ENCODE results near the gene KLHL36. TPM values are rescaled to one million over a fixed set of nuclear protein-coding genes. Genes with fewer than 3 reads are reported as not detected.
A peak's percentile ranks its signal among the peaks of the same experiment; 100 is the strongest.

Gene KLHL36
- total RNA-seq, 2 donors from 2014 or later: 44.2 to 59.2 TPM

GRCh38 chr16:84600343-84601229, 47.7 kb upstream of the KLHL36 start:
- Histone ChIP-seq H3K36me3 (ENCODE audit: control insufficient read depth, insufficient read depth, low read length) (peaks cover 3% of the 10 kb centered on the region), H3K9ac (ENCODE audit: extremely low read depth, low read length, poor library complexity, severe bottlenecking) (no peak overlapping the region), H3K4me3 (ENCODE audit: low read length) (no peak overlapping the region), H3K4me1 (ENCODE audit: control insufficient read depth, insufficient read depth, low read length) (peaks cover 6% of the 10 kb centered on the region), H3K27ac (ENCODE audit: low read depth, low read length) (peak overlapping the region; percentile 87), H3K27me3 (ENCODE audit: control insufficient read depth, insufficient read depth, low read length, poor library complexity, severe bottlenecking) (no peaks in the 10 kb centered on the region), H3K9me3 (ENCODE audit: control insufficient read depth, low read length) (no peaks in the 10 kb centered on the region)
- no peak overlapping the region for H3K4me3 Mint-ChIP-seq
- peaks cover 4% of the 10 kb centered on the region for H3K36me3 Mint-ChIP-seq (ENCODE audit: low read depth)
- no peak for DNase-seq
- TF ChIP-seq CTCF (conservative IDR thresholded peaks at IDR 0.05): no peak
- peaks cover 34% of the 10 kb centered on the region for H3K4me1 Mint-ChIP-seq
- 82 to 87% methylated on average over 19 to 25 of the region's 25 CpGs for WGBS, 2 experiments (ENCODE audit: insufficient coverage in 1 of 2, insufficient read length in 1 of 2)
- no peaks in the 10 kb centered on the region for H3K27me3 Mint-ChIP-seq (ENCODE audit: insufficient read depth)
- no peak overlapping the region for H3K27ac Mint-ChIP-seq
- H3K9me3 Mint-ChIP-seq: no peaks in the 10 kb centered on the region

GRCh38 chr16:84603140-84603816, 45.0 kb upstream of the KLHL36 start:
- Histone ChIP-seq H3K36me3 (ENCODE audit: control insufficient read depth, insufficient read depth, low read length) (peaks cover 3% of the 10 kb centered on the region), H3K27ac (ENCODE audit: low read depth, low read length) (peak overlapping the region; percentile 57), H3K9ac (ENCODE audit: extremely low read depth, low read length, poor library complexity, severe bottlenecking) (no peak overlapping the region), H3K27me3 (ENCODE audit: control insufficient read depth, insufficient read depth, low read length, poor library complexity, severe bottlenecking) (no peaks in the 10 kb centered on the region), H3K4me3 (ENCODE audit: low read length) (no peak overlapping the region), H3K9me3 (ENCODE audit: control insufficient read depth, low read length) (no peaks in the 10 kb centered on the region), H3K4me1 (ENCODE audit: control insufficient read depth, insufficient read depth, low read length) (peaks cover 6% of the 10 kb centered on the region)
- peaks cover 4% of the 10 kb centered on the region for H3K36me3 Mint-ChIP-seq (ENCODE audit: low read depth)
- H3K4me3 Mint-ChIP-seq: no peak overlapping the region
- no peak for TF ChIP-seq CTCF (conservative IDR thresholded peaks at IDR 0.05)
- H3K9me3 Mint-ChIP-seq: no peaks in the 10 kb centered on the region
- H3K4me1 Mint-ChIP-seq: peaks cover 30% of the 10 kb centered on the region
- H3K27me3 Mint-ChIP-seq (ENCODE audit: insufficient read depth): no peaks in the 10 kb centered on the region
- no peak overlapping the region for H3K27ac Mint-ChIP-seq
- 83 to 91% methylated on average over 21 to 23 of the region's 23 CpGs for WGBS, 2 experiments (ENCODE audit: insufficient coverage in 1 of 2, insufficient read length in 1 of 2)
- DNase-seq: no peak

GRCh38 chr16:84603940-84604339, 44.4 kb upstream of the KLHL36 start:
- peaks cover 3% of the 10 kb centered on the region for H3K36me3 ChIP-seq (ENCODE audit: control insufficient read depth, insufficient read depth, low read length)
- H3K27ac Mint-ChIP-seq: no peak overlapping the region
- no peaks in the 10 kb centered on the region for H3K27me3 Mint-ChIP-seq (ENCODE audit: insufficient read depth)
- no peaks in the 10 kb centered on the region for H3K9me3 ChIP-seq (ENCODE audit: control insufficient read depth, low read length)
- no peak for DNase-seq
- 82% methylated on average over 9 of the region's 10 CpGs; no CpG with 5 or more reads in 1 of the 2 experiments for WGBS, 2 experiments (ENCODE audit: insufficient coverage in 1 of 2, insufficient read length in 1 of 2)
- no peaks in the 10 kb centered on the region for H3K27me3 ChIP-seq (ENCODE audit: control insufficient read depth, insufficient read depth, low read length, poor library complexity, severe bottlenecking)
- TF ChIP-seq CTCF (conservative IDR thresholded peaks at IDR 0.05): no peak
- H3K9me3 Mint-ChIP-seq: no peaks in the 10 kb centered on the region
- no peak overlapping the region for H3K4me3 Mint-ChIP-seq
- H3K27ac ChIP-seq (ENCODE audit: low read depth, low read length): no peak overlapping the region
- no peak overlapping the region for H3K4me3 ChIP-seq (ENCODE audit: low read length)
- peaks cover 29% of the 10 kb centered on the region for H3K4me1 Mint-ChIP-seq
- peaks cover 4% of the 10 kb centered on the region for H3K36me3 Mint-ChIP-seq (ENCODE audit: low read depth)
- no peak overlapping the region for H3K9ac ChIP-seq (ENCODE audit: extremely low read depth, low read length, poor library complexity, severe bottlenecking)
- H3K4me1 ChIP-seq (ENCODE audit: control insufficient read depth, insufficient read depth, low read length): peaks cover 6% of the 10 kb centered on the region

All from endodermal cell (in vitro differentiated cells).